Fibroblast of pulmonary artery (primary cell): ENCODE data around the gene HAPLN2.

Experiments
- DNase-seq: peaks from one replicate; pipeline ENCODE4 v3.0.0-alpha.2; 2010; ENCODE audit warnings: low read depth
- H3K4me3 ChIP-seq: replicated peaks from 2 replicates; pipeline ENCODE4 v1.5.1; 2011; ENCODE audit warnings: low read depth, mild to moderate bottlenecking, control low read depth, low read length, moderate library complexity
- CTCF ChIP-seq: IDR thresholded peaks from 2 replicates; pipeline ENCODE4 v1.5.1; 2011; ENCODE audit warnings: mild to moderate bottlenecking, control low read depth, low read length, inconsistent platforms; ENCODE audit errors: missing control alignments

HAPLN2 gene

GRCh38 chr1:156644640-156645039 is 25.4 kb downstream of the HAPLN2 start:
- no peak overlapping the region for H3K4me3 ChIP-seq
- no peak for DNase-seq
- TF ChIP-seq CTCF: no peak

- H3K4me3 ChIP-seq: no peak overlapping the region
- TF ChIP-seq CTCF: no peak
- DNase-seq: no peak
These were observed 25.8 kb downstream of the HAPLN2 start for GRCh38 chr1:156645056-156645455.

GRCh38 chr1:156645666-156646065 is 26.5 kb downstream of the HAPLN2 start:
- no peak overlapping the region for H3K4me3 ChIP-seq
- no peak for TF ChIP-seq CTCF
- DNase-seq: no peak

- no peak overlapping the region for H3K4me3 ChIP-seq
- DNase-seq: no peak
- TF ChIP-seq CTCF: no peak
These were observed 27.6 kb downstream of the HAPLN2 start for GRCh38 chr1:156646738-156647211.

GRCh38 chr1:156647351-156647750 is 28.1 kb downstream of the HAPLN2 start:
- no peak for TF ChIP-seq CTCF
- H3K4me3 ChIP-seq: no peak overlapping the region
- DNase-seq: no peak

GRCh38 chr1:156648496-156648895 is 29.3 kb downstream of the HAPLN2 start:
- H3K4me3 ChIP-seq: no peak overlapping the region
- no peak for TF ChIP-seq CTCF
- no peak for DNase-seq

GRCh38 chr1:156648951-156649350 is 29.7 kb downstream of the HAPLN2 start:
- no peak for TF ChIP-seq CTCF
- H3K4me3 ChIP-seq: no peak overlapping the region
- DNase-seq: no peak
